ENCODE measurements around the gene CIB4. TPM values are rescaled to one million over a fixed set of nuclear protein-coding genes. Genes with fewer than 3 reads are reported as not detected.
"Not testable (repeated sequence)": the region's sequence is repeated elsewhere in the genome, so short reads cannot be mapped to it uniquely, and the experiment has no call there.

Gene CIB4
- total RNA-seq, 1 experiment from 2014 or later = not detected

DNA sequence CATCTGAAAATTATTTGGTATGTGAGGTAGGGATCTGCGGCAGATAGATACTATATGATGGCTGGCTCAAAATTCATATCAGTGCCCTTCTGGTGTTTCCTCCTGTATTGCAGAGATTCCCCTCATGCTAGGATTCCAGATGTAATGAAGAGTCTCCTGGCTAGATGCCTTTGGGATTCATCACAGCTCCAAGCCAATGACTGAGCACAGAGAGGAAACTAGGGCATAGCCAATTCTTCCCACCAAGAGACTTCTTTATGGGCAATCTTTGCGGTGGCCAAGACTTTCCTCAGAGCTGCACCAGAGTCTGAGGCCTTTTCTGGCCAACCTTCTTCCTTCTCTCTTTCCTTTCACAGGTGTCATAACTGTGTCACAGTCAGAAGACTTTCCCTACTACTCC lies 25.5 kb upstream of the CIB4 start:
- Mint-ChIP-seq H3K27me3 (ENCODE audit: low read depth) (no peaks in the 10 kb centered on the region; the same call in 1 of the 2 replicates), H3K4me1 (no peaks in the 10 kb centered on the region), H3K9me3 (peaks cover 11% of the 10 kb centered on the region), H3K27ac (no peak overlapping the region), H3K4me3 (no peak overlapping the region), H3K36me3 (peaks cover 2% of the 10 kb centered on the region)
- TF ChIP-seq ATF1 (CRISPR knock-in tag; IDR thresholded peaks at IDR 0.05) (no peak), IRF2 (CRISPR knock-in tag; IDR thresholded peaks at IDR 0.05; ENCODE audit: borderline replicate concordance, low read depth) (no peak), ZNF416 (CRISPR knock-in tag; IDR thresholded peaks at IDR 0.05) (no peak), FOXJ3 (CRISPR knock-in tag; IDR thresholded peaks at IDR 0.05; ENCODE audit: borderline replicate concordance) (no peak), HMGA2 (CRISPR knock-in tag; IDR thresholded peaks at IDR 0.05) (no peak), OVOL2 (CRISPR knock-in tag; IDR thresholded peaks at IDR 0.05; ENCODE audit: borderline replicate concordance) (no peak), ESRRA (CRISPR knock-in tag; IDR thresholded peaks at IDR 0.05; ENCODE audit: borderline replicate concordance) (no peak), FOXK1 (CRISPR knock-in tag; IDR thresholded peaks at IDR 0.05) (no peak), CREB1 (CRISPR knock-in tag; IDR thresholded peaks at IDR 0.05) (no peak), JUN (CRISPR knock-in tag; IDR thresholded peaks at IDR 0.05) (no peak), NFATC4 (CRISPR knock-in tag; IDR thresholded peaks at IDR 0.05) (no peak), ZNF317 (CRISPR knock-in tag; IDR thresholded peaks at IDR 0.05; ENCODE audit: borderline replicate concordance, low read depth) (no peak)
- TF ChIP-seq, protein P1, sequence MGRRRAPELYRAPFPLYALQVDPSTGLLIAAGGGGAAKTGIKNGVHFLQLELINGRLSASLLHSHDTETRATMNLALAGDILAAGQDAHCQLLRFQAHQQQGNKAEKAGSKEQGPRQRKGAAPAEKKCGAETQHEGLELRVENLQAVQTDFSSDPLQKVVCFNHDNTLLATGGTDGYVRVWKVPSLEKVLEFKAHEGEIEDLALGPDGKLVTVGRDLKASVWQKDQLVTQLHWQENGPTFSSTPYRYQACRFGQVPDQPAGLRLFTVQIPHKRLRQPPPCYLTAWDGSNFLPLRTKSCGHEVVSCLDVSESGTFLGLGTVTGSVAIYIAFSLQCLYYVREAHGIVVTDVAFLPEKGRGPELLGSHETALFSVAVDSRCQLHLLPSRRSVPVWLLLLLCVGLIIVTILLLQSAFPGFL (CRISPR knock-in tag; IDR thresholded peaks at IDR 0.05; ENCODE audit: borderline replicate concordance) = no peak
- TF ChIP-seq, protein P2, sequence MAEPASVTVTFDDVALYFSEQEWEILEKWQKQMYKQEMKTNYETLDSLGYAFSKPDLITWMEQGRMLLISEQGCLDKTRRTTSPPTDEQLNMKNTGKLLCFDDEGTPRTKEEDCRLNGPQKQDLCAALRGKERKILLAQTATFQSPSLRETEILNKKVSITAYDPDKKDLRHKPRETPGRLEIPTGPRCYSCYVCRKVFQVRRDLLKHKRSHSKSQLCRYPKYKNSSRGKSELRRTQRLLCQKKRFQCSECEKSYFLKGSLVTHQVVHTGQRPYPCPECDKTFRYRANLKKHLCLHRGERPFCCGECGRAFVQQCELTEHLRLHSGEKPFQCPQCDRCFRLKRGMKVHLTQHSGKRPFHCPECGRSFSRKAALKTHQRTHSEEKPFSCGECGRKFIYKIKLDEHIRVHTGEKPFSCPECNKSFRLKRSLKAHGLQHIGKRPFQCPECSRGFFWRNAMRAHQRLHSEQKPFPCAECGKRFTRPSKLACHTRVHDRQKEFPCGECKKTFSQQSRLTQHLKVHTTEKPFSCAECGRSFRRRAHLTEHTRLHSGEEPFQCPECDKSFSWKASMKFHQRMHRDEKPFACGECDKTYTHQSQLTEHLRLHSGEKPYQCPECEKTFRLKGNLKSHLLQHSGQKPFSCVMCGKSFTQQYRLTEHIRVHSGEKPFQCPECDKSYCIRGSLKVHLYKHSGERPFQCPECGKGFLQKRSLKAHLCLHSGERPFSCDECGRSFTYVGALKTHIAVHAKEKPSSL (CRISPR knock-in tag; conservative IDR thresholded peaks at IDR 0.05) = no peak
- TF ChIP-seq, protein P3, sequence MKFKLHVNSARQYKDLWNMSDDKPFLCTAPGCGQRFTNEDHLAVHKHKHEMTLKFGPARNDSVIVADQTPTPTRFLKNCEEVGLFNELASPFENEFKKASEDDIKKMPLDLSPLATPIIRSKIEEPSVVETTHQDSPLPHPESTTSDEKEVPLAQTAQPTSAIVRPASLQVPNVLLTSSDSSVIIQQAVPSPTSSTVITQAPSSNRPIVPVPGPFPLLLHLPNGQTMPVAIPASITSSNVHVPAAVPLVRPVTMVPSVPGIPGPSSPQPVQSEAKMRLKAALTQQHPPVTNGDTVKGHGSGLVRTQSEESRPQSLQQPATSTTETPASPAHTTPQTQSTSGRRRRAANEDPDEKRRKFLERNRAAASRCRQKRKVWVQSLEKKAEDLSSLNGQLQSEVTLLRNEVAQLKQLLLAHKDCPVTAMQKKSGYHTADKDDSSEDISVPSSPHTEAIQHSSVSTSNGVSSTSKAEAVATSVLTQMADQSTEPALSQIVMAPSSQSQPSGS (CRISPR knock-in tag; IDR thresholded peaks at IDR 0.05; ENCODE audit: borderline replicate concordance, low read depth) = no peak
- TF ChIP-seq, protein P4, sequence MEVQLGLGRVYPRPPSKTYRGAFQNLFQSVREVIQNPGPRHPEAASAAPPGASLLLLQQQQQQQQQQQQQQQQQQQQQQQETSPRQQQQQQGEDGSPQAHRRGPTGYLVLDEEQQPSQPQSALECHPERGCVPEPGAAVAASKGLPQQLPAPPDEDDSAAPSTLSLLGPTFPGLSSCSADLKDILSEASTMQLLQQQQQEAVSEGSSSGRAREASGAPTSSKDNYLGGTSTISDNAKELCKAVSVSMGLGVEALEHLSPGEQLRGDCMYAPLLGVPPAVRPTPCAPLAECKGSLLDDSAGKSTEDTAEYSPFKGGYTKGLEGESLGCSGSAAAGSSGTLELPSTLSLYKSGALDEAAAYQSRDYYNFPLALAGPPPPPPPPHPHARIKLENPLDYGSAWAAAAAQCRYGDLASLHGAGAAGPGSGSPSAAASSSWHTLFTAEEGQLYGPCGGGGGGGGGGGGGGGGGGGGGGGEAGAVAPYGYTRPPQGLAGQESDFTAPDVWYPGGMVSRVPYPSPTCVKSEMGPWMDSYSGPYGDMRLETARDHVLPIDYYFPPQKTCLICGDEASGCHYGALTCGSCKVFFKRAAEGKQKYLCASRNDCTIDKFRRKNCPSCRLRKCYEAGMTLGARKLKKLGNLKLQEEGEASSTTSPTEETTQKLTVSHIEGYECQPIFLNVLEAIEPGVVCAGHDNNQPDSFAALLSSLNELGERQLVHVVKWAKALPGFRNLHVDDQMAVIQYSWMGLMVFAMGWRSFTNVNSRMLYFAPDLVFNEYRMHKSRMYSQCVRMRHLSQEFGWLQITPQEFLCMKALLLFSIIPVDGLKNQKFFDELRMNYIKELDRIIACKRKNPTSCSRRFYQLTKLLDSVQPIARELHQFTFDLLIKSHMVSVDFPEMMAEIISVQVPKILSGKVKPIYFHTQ (CRISPR knock-in tag; IDR thresholded peaks at IDR 0.05) = no peak
- TF ChIP-seq, protein P5, sequence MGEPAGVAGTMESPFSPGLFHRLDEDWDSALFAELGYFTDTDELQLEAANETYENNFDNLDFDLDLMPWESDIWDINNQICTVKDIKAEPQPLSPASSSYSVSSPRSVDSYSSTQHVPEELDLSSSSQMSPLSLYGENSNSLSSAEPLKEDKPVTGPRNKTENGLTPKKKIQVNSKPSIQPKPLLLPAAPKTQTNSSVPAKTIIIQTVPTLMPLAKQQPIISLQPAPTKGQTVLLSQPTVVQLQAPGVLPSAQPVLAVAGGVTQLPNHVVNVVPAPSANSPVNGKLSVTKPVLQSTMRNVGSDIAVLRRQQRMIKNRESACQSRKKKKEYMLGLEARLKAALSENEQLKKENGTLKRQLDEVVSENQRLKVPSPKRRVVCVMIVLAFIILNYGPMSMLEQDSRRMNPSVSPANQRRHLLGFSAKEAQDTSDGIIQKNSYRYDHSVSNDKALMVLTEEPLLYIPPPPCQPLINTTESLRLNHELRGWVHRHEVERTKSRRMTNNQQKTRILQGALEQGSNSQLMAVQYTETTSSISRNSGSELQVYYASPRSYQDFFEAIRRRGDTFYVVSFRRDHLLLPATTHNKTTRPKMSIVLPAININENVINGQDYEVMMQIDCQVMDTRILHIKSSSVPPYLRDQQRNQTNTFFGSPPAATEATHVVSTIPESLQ (CRISPR knock-in tag; IDR thresholded peaks at IDR 0.05) = no peak
- TF ChIP-seq, protein P6, sequence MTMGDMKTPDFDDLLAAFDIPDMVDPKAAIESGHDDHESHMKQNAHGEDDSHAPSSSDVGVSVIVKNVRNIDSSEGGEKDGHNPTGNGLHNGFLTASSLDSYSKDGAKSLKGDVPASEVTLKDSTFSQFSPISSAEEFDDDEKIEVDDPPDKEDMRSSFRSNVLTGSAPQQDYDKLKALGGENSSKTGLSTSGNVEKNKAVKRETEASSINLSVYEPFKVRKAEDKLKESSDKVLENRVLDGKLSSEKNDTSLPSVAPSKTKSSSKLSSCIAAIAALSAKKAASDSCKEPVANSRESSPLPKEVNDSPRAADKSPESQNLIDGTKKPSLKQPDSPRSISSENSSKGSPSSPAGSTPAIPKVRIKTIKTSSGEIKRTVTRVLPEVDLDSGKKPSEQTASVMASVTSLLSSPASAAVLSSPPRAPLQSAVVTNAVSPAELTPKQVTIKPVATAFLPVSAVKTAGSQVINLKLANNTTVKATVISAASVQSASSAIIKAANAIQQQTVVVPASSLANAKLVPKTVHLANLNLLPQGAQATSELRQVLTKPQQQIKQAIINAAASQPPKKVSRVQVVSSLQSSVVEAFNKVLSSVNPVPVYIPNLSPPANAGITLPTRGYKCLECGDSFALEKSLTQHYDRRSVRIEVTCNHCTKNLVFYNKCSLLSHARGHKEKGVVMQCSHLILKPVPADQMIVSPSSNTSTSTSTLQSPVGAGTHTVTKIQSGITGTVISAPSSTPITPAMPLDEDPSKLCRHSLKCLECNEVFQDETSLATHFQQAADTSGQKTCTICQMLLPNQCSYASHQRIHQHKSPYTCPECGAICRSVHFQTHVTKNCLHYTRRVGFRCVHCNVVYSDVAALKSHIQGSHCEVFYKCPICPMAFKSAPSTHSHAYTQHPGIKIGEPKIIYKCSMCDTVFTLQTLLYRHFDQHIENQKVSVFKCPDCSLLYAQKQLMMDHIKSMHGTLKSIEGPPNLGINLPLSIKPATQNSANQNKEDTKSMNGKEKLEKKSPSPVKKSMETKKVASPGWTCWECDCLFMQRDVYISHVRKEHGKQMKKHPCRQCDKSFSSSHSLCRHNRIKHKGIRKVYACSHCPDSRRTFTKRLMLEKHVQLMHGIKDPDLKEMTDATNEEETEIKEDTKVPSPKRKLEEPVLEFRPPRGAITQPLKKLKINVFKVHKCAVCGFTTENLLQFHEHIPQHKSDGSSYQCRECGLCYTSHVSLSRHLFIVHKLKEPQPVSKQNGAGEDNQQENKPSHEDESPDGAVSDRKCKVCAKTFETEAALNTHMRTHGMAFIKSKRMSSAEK (CRISPR knock-in tag; IDR thresholded peaks at IDR 0.05; ENCODE audit: borderline replicate concordance) = no peak
- DNase-seq (ENCODE audit: low spot score) (no peak), ATAC-seq (no peak)
- CTCF ChIA-PET = no interaction called here
- POLR2A ChIA-PET = no interaction called here

DNA sequence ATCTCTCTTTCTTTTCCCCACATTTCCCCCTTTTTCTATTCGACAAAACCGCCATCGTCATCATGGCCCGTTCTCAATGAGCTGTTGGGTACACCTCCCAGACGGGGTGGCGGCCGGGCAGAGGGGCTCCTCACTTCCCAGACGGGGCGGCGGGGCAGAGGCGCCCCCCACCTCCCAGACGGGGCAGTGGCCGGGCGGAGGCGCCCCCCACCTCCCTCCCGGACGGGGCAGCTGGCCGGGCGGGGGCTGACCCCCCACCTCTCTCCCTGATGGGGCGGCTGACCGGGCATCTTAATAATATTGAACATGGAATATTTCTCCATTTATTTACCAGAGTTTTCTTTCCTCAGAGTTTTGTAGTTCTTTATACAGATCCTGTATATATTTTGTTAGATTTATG lies 24.1 kb upstream of the CIB4 start:
- POLR2A ChIA-PET; H3K4me3 Mint-ChIP-seq; H3K4me1 Mint-ChIP-seq; DNase-seq (ENCODE audit: low spot score); H3K27ac Mint-ChIP-seq; CTCF ChIA-PET; H3K27me3 Mint-ChIP-seq (ENCODE audit: low read depth); ATAC-seq: not testable (repeated sequence)
- peaks cover 23% of the 10 kb centered on the region for H3K9me3 Mint-ChIP-seq
- H3K36me3 Mint-ChIP-seq = peaks cover 14% of the 10 kb centered on the region

Measured in WTC11 (cell line).